NCI-H2171 (cell line): ENCODE data around the gene EIF3I.
"Not testable (repeated sequence)": the region's sequence is repeated elsewhere in the genome, so short reads cannot be mapped to it uniquely, and the experiment has no call there.

Source experiments
- DNase-seq: peaks from one replicate; lab custom pipeline; 2025; lab: John Stamatoyannopoulos, UW

EIF3I gene

DNA sequence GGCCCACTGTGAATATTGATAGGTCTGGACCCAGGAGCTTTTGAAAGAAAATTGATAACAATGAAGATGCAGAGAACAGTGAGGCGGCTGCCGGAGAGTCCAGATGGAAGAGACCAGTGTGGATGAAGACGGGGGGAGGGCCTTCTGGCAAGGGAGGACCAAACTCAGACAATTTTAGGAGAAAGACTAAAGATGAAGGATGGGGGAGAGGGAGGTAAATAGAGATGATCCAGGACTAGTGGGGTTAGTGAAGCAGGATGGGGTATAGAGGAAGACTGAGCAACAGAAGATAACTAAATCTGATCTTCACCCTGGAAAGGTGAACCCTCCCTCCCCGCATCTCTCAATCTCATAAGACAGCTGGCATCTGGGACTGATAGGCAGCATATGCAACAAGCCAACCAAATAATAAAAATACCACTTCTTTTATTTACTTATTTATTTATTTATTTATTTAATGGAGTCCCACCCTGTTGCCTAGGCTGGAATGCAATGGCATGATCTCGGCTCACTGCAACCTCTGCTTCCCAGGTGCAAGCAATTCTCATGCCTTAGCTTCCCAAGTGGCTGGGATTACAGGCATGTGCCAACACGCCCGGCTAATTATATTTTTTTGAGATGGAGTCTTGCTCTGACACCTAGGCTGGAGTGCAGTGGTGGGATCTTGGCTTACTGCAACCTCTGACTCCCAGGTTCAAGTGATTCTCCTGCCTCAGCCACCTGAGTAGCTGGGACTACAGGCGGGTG lies 10.5 kb downstream of the EIF3I start:
- DNase-seq: peak; percentile 34

DNA sequence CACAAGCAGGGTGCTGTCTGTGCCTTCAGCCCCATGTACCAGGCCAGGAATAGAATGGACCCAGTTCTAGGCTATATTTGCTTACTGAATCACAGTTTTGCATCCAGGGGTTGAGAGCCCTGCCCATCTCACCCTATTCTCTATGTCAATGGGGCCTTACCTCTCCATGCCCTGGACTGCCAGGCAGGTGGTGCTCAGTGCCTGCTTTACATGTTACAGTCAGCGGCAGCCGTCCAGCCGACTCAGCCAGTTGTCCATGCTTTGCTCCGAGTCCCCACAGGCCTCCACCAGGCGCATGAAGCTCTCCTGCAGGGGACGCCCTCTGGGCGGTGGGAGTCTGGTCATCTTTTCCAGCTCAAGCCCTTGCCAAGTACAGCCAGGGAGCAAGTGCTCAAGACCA lies 12.6 kb downstream of the EIF3I start:
- no peak for DNase-seq

GRCh38 chr1:32239337-32239736 lies 17.1 kb downstream of the EIF3I start:
- DNase-seq: peak; percentile 79

GRCh38 chr1:32239790-32240139 lies 17.6 kb downstream of the EIF3I start:
- DNase-seq: peak; percentile 61

- peak; percentile 70 for DNase-seq
Observed at GRCh38 chr1:32240140-32240951, 18.1 kb downstream of the EIF3I start.

- DNase-seq: peak; percentile 26
Observed at GRCh38 chr1:32241001-32241763, 19.0 kb downstream of the EIF3I start.

DNA sequence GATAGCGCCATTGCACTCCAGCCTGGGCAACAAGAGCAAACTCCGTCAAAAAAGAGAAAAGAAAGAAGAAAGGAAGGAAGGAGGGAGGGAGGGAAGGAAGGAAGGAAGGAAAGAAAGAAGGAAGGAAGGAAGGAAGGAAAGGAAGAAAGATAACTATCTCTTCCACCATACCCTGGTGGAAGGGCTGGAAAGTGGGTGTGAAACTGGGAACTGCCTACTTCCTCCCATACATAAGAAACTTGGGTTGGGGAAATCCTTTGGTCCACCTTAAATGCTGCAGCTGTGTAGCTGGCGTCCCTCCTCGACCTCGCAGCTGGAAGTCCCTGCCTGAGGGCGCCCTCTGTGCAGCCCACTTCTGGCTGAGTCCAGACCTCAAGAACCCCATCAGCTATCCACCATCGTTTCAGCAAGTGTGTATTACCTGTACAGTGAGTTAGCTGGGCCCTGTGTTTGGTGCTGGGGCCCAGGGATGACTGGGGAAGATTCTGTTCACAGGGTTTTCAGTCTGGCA lies 20.2 kb downstream of the EIF3I start:
- no peak for DNase-seq

- no peak for DNase-seq
Observed at GRCh38 chr1:32246888-32247273, 24.7 kb downstream of the EIF3I start, which contains the start of gene FAM167B. Gene FAM167B, plus strand, starts transcription at chr1:32247222. Its CDS starts 200 bp downstream, at chr1:32247422.

GRCh38 chr1:32247452-32247851 lies 25.2 kb downstream of the EIF3I start:
- DNase-seq: no peak

- DNase-seq: peak; percentile 71
Observed at GRCh38 chr1:32247983-32248889, 26.0 kb downstream of the EIF3I start.

- DNase-seq: no peak
Observed at GRCh38 chr1:32249831-32250525, 27.8 kb downstream of the EIF3I start.

DNA sequence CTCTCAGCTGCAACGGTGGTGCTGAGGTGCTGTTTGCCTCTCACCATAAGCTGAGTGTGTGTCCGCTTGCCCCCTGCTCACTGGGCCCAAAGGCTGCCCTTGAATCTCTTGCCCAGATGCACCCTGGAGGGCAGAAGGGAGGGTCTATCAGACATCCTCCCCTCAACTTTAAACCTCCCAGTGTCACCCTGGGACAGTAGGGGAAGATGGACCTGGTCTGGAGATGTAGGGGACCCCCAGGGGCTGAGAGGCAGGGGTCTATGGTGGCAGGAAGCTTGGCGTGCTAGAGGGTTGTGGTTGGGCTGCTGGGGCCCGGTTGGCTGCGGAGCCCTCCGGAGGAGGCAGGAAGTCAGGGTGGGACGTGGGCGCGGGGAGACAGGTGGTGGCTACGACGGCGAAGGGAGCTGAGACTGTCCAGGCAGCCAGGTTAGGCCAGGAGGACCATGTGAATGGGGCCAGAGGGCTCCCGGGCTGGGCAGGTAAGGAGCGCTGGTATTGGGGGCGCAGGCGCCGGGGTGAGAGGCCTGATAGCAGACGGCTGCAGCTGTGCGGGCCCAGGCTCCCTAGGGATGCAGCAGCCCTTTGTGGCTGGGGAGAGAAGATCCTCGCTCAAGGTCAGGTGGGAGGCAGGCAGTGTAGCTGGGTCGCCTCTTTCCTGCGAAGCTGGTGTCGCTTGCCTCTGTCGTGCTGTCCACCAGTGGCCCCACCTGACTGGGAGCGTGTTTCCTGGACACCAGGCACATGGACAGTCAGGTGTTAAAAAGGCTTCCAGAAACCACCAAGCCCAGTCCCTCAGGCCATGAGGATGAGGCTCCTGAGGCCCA lies 28.9 kb downstream of the EIF3I start, which contains the start of gene LCK:
Gene LCK (plus strand): TSS at position 373 of the 824 bp plus-strand sequence. CDS start 23,065 bp downstream, outside the sequence.
- no peak for DNase-seq

DNA sequence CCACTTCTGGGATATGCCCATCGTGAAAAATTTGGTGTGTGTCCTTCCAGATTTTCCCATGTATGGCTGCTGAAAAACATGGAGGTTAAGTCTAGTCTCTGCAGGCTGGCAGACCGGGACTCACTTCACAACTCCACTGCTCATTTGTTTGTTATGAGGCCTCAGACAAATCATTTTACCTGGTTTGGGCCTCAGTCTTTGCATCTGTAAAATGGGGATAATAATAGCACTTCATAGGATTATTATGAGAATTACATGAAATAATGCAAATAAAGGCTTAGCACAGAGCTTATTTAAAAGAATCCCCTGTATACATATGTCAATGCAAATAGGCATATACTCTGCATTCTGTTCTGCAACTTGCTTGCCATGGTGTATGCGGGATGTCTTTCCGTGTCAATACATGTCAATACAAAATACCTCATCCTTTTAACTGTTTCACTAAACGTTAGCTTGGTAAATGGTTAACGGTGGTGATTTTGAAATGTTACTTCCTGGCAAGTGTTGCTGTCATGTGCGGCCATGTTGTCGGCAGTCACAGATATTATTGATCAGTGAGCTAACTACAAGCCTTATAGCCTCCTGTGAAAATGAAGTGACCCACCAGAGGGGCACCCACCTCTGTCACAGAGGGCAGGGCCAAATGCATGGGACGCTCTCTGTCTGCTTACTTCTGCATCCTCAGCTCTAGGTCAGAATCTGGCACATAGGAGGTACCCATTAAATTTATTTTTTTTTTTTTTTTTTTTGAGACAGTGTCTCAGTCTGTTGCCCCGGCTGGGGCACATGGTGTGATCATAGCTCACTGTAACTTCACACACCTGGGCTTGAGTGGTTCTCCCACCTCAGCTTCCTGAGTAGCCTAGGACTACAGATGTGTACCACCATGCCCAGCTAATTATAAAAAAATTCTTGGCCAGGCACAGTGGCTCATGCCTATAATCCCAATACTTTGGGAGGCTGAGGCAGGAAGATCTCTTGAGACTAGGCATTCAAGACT lies 33.2 kb downstream of the EIF3I start:
- no peak for DNase-seq

DNA sequence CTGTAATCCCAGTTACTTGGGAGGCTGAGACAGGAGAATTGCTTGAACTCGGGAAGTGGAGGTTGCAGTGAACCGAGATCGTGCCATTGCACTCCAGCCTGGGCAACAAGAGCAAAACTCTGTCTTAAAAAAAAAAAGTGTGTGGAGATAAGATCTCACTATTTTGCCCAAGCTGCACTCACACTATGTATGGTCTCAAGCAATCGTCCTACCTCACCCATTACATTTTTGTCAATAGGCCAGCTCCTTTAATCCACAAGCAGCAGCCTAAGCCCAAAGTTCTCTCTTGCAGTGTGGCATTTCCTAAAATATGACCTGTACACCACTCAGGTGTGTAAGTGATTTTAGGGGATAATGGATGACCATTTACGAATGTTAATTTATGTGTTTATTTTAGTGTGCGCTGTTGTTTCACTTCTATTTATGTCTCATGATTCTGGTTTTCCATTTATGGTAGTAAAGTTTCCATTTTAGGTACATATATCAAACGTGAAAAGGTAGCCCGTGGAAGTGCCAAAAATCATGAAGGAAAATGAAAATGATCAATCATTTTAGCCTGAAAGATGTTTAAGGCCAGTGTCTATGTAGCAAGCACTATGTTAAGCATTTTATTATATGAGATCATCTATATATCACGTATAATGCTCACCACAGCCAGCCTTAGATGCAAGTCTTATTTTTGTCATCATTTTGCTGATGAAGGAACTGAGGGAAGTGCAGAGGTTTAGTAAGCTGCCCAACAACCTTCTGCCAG lies 34.4 kb downstream of the EIF3I start:
- DNase-seq: no peak

GRCh38 chr1:32257227-32257508 lies 35.0 kb downstream of the EIF3I start:
- DNase-seq: no peak

DNA sequence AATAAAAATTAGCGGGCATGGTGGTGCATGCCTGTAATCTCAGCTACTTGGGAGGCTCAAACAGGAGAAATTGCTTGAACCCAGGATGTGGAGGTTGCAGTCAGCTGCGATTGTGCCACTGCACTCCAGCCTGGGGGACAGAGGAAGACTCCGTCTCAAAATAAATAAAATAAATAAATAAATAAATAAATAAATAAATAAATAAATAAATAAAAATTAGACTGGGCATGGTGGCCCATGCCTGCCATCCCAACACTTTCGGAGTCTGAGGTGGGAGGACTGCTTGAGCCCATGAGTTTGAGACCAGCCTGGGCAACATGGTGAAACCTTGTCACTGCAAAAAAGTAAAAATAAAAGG lies 41.0 kb downstream of the EIF3I start:
- not testable (repeated sequence) for DNase-seq

DNA sequence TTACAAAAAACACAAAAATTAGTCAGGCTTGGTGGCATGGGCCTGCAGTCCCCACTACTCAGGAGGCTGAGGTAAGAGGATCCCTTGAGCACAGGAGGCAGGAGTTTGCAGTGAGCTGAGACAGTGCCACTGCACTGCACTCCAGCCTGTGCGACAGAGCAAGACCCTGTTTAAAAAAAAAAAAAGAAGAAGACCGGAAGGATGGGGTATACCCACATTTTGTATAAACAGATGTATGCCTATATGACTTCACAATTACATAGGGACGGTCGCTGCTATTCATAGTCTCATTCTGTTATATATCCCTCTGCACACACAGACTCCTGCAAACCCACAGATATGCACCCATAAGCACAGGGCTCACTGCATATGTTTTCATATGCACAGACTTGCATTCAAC lies 41.5 kb downstream of the EIF3I start:
- DNase-seq: no peak

GRCh38 chr1:32265846-32266245 lies 43.6 kb downstream of the EIF3I start:
- no peak for DNase-seq
